Psoas muscle (tissue), 8 donors: Measurements from ENCODE around the gene PPP1R15B. TPM values are rescaled to one million over a fixed set of nuclear protein-coding genes. Genes with fewer than 3 reads are reported as not detected.

ENCODE experiments used
- ATAC-seq, 4 donors: fragments of 200-7000 bp; cut with Tn5 transposase; one replicate each; pipeline ENCODE4 v1.9.1; 2020; ENCODE audit warnings: moderate library complexity in 3 of 4, mild to moderate bottlenecking in 2 of 4
- DNase-seq, 2 donors: peaks; one replicate each; pipeline ENCODE4 v3.0.0-alpha.2; 2020
- H3K27ac ChIP-seq: fragments of 200-600 bp; one replicate; pipeline ENCODE4 v1.8.0; 2022
- H3K27me3 ChIP-seq, 3 donors: fragments of 200-600 bp in 1 of 3; one replicate each; pipeline versions ENCODE4 v1.6.1 to v1.8.0; 2013 to 2022; ENCODE audit warnings: low read length in 2 of 3, mild to moderate bottlenecking in 2 of 3, moderate library complexity in 1 of 3; ENCODE audit not compliant: insufficient read depth in 3 of 3
- H3K36me3 ChIP-seq, 2 donors: fragments of 200-600 bp in 1 of 2; one replicate each; pipeline versions ENCODE4 v1.6.1 to v1.8.0; 2013 to 2022; ENCODE audit warnings: low read depth in 1 of 2, mild to moderate bottlenecking in 1 of 2, moderate library complexity in 1 of 2; ENCODE audit not compliant: insufficient read depth in 1 of 2
- H3K4me1 ChIP-seq: fragments of 200-600 bp; one replicate; pipeline ENCODE4 v1.8.0; 2022
- H3K4me3 ChIP-seq: fragments of 200-600 bp; one replicate; pipeline ENCODE4 v1.8.0; 2022; ENCODE audit warnings: mild to moderate bottlenecking
- H3K9me3 ChIP-seq: fragments of 200-600 bp; one replicate; pipeline ENCODE4 v1.8.0; 2022
- CTCF ChIP-seq: fragments of 200-600 bp; IDR thresholded peaks from one replicate; pipeline ENCODE4 v1.8.0; 2022; ENCODE audit warnings: antibody characterized with exemption
- WGBS, 3 donors: extraction: QIAGEN DNeasy Blood & Tissue Kit; methylation state at CpG; one replicate each; pipeline versions ENCODE4 v1.1.6 to v1.1.7; 2013; 5-methylcytosine and 5-hydroxymethylcytosine counted together
- intact Hi-C, 2 donors: fragments of 100-400 bp; cut with DNase I; formaldehyde crosslinking; loops; one replicate each; pipeline versions ENCODE4 v1.11.0 to v1.14.2; 2022
- polyA plus RNA-seq, 3 donors: library from polyadenylated mRNA; stranded (reverse); fragments of 200-250 nt; gene quantifications; one replicate each; pipeline ENCODE4 v1.2.3, GENCODE V29; 2013
- total RNA-seq, 4 donors: library from RNA; stranded (reverse); fragmentation: NEBNext Ultra II Directional in 2 of 4; extraction: Animal tissue kit (Norgen Biotek cat#: 25700) in 2 of 4; gene quantifications; one replicate each; pipeline versions ENCODE4 v1.2.1 to v1.2.4, GENCODE V29; 2021 to 2023
- donor health status: healthy with polysubstance abuse.
- donor health status: DM: no; HTN: no; CAD: no; lungs with moderate emphysema.
- donor health status: Bipolar disorder and iron deficiency.
- donor health status: healthy.
- donor health status: DM: yes; HTN: yes; CAD: no.
- donor health status: DM: no; HTN: no; CAD: no.
- donor health status: DM: no; HTN: no; CAD: no.
- donor health status: DM: yes; HTN: yes; CAD: no.

PPP1R15B gene
- total and polyA plus RNA-seq, 7 donors: 12.2 to 35.2 (median 19.3) TPM

DNA sequence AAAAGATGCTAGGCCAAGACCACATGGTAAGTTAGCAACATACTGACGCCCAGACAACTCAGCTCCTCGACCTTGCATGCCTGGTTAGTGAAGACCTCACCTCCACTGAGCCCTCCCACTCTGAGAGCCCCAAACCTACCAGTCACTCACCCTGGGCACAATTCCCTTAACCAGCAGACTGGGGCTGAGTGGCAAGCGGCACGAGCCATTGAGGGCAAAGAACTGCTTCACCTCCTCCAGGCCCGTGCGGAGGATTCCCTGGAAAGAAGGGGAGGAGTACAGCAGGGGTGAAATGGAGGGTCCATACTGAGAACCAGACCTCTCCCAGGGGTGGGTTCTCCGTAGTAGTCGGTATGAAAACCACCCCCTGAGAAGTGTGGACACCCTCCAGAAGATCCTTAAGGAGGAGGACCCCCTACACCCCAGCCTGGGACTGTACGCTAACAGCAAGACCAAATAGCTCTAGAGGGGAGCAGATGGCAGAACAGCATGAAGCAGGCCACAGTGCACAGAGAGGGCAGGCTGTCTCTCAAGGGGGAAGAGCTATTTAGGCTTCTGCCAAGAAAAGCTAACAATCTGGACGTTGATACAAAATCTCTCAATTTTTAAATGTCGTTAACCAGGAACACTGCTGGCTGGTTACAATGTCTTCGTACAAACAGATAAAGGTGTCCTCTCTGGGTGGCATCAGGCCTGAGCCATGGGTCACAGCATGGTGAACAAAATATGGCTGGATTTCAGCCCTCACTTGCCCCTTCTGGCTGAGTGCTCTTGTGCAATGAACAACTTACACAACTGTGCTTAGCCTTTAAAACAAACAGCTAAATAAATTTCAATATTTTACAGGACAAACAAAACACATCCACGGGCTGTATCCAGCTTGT is 31.0 kb upstream of the PPP1R15B start:
- Histone ChIP-seq H3K4me3 (no peak overlapping the region), H3K36me3 (peaks cover 6 to 92% of the 10 kb centered on the region in 2 donors), H3K27ac (peak overlapping the region; percentile 72), H3K9me3 (no peaks in the 10 kb centered on the region), H3K4me1 (peaks cover 67% of the 10 kb centered on the region), H3K27me3 (no peaks in the 10 kb centered on the region)
- ATAC-seq: no peak
- 72 to 73% (median 73%) methylated on average over 13 of the region's 13 CpGs for WGBS, 3 donors
- no peak for TF ChIP-seq CTCF
- intact Hi-C loops: loop anchor here in 1 of 2 donors (10.0 kb wide), 1 partner anchor 362 kb away; no protein-coding TSS in a partner anchor
- peak in 1 of 2 donors; percentile 37 for DNase-seq

- TF ChIP-seq CTCF: no peak
- peaks cover 66% of the 10 kb centered on the region for H3K4me1 ChIP-seq
- peak in 1 of 2 donors; percentile 34 for DNase-seq
- intact Hi-C loops: loop anchor here in 1 of 2 donors (10.0 kb wide), 1 partner anchor 363 kb away; no protein-coding TSS in a partner anchor
- peak overlapping the region; percentile 6 for H3K4me3 ChIP-seq
- H3K36me3 ChIP-seq: peaks cover 6 to 95% of the 10 kb centered on the region in 2 donors
- peak overlapping the region; percentile 72 for H3K27ac ChIP-seq
- no peaks in the 10 kb centered on the region for H3K9me3 ChIP-seq
- WGBS, 3 donors: 73 to 80% (median 77%) methylated on average over 6 of the region's 6 CpGs
- ATAC-seq: no peak
- no peaks in the 10 kb centered on the region for H3K27me3 ChIP-seq
These were observed 29.9 kb upstream of the PPP1R15B start for GRCh38 chr1:204441558-204441957.

DNA sequence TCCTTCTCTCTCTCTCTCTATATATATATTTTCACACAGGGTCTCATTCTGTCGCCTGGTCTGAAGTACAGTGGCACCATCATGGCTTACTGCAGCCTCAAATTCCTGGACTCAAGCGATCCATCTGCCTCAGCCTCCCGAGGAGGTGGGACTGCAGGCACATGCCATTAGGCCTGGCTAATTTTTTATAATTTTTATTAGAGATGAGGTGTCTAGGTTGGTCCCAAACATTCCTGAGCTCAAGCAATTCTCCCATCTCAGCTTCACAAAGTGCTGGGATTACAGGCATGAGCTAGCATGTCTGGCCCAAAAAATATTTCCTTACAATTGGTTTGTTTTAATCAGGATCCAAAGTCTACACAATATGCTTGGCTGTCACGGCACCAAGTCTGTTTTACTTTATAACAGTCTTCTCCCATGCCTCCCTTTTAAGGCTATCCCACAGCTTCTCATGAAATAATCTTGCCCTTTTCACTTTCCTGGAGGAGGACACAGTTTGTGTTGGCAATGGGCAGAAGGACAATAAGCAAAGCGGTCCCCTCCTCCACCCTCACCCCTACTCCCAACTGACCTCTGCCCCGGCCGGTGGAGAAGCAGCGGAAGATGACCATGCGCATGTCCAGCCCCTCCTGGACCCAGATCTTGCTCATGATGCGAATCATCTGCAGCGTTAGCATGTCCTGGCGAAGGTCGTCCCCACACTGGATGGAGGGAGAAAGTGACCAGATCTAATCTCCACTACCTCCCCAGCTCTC is 28.2 kb upstream of the PPP1R15B start:
- no peak for DNase-seq
- intact Hi-C loops: loop anchor here in 1 of 2 donors (10.0 kb wide), 1 partner anchor 365 kb away; no protein-coding TSS in a partner anchor
- peaks cover 9 to 93% of the 10 kb centered on the region in 2 donors for H3K36me3 ChIP-seq
- H3K4me3 ChIP-seq: no peak overlapping the region
- 74 to 78% (median 76%) methylated on average over 13 of the region's 13 CpGs for WGBS, 3 donors
- H3K27me3 ChIP-seq: no peaks in the 10 kb centered on the region
- no peak for TF ChIP-seq CTCF
- H3K27ac ChIP-seq: peak overlapping the region; percentile 69
- H3K9me3 ChIP-seq: no peaks in the 10 kb centered on the region
- ATAC-seq: no peak
- H3K4me1 ChIP-seq: peaks cover 74% of the 10 kb centered on the region

GRCh38 chr1:204438628-204439027 is 27.0 kb upstream of the PPP1R15B start:
- Histone ChIP-seq H3K4me1 (peaks cover 82% of the 10 kb centered on the region), H3K36me3 (peaks cover 8 to 93% of the 10 kb centered on the region in 2 donors), H3K9me3 (no peaks in the 10 kb centered on the region), H3K27ac (peak overlapping the region; percentile 69), H3K4me3 (no peak overlapping the region), H3K27me3 (no peaks in the 10 kb centered on the region)
- intact Hi-C loops: no loop called here
- no peak for TF ChIP-seq CTCF
- peak; percentile 41 to 70 for DNase-seq
- ATAC-seq: peak; percentile 83 to 87 (median 86)
- 47 to 71% (median 55%) methylated on average over 7 of the region's 7 CpGs for WGBS, 3 donors
